Adipocyte (in vitro differentiated cells): ENCODE data around the gene LHX2.

ENCODE experiments used
- DNase-seq: peaks from one replicate; pipeline ENCODE4 v3.0.0-alpha.2; 2015; ENCODE audit warnings: low read depth
- H3K27me3 ChIP-seq: replicated peaks from 2 replicates; pipeline ENCODE4 v1.7.0; 2013; ENCODE audit warnings: mild to moderate bottlenecking, low read length, moderate library complexity; ENCODE audit not compliant: control insufficient read depth, insufficient read depth
- H3K36me3 ChIP-seq: 2 replicates; pipeline ENCODE4 v1.7.0; 2013; ENCODE audit warnings: low read length, mild to moderate bottlenecking, moderate library complexity; ENCODE audit not compliant: control insufficient read depth, insufficient read depth, severe bottlenecking
- H3K4me1 ChIP-seq: 2 replicates; pipeline ENCODE4 v1.7.0; 2013; ENCODE audit warnings: mild to moderate bottlenecking, low read length, moderate library complexity; ENCODE audit not compliant: control insufficient read depth, insufficient read depth
- H3K4me3 ChIP-seq: 2 replicates; pipeline ENCODE4 v1.7.0; 2013; ENCODE audit warnings: mild to moderate bottlenecking, low read length, moderate library complexity
- H3K9ac ChIP-seq: 2 replicates; pipeline ENCODE4 v1.7.0; 2013; ENCODE audit warnings: mild to moderate bottlenecking, low read length, moderate library complexity
- H3K9me3 ChIP-seq: 2 replicates; pipeline ENCODE4 v1.7.0; 2013; ENCODE audit warnings: mild to moderate bottlenecking, low read length, moderate library complexity; ENCODE audit not compliant: control insufficient read depth

Gene LHX2

DNA sequence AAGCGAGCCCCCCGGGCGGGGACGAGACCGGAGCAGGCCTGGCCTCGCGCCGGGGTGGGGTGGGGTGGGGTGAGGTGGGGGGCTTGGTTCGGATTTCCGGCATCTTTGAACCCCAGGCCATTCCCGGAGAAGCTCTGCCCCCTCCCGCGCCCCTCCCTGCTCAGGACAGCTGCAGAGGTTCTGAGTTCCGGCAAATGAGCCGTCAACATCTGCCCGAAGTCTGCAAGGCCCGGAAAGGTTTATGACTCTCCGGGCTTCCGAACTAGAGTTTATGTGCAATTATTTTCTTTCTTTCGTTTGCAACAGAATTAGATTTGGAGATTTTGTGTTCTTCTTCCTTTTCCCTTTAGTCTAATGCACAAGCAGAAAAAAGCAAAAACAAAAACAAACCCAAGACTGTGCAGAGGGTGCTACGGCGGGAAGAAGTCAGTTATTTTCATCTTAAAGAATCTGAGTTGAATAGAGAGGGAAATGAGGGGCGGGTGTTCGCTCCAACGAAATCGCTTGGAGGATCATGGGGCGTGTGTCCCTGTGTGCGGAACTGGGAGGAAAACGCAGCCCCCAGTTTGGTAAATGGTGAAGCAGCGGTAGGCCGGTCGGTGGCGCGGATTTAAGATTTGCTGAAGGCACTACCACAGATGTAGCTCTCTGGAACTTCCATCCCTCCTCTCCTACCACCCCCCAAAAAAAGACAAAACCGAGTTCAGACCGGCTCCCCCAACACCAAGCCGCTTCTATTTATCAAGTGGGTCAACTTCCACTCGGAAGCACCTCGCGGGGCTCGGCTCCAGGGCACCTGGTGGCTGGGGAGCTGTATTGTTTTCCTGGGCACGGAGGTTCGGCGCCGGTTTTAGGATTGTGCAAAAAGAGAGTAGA, 4.8 kb downstream of the LHX2 start:
- peaks cover 71% of the 10 kb centered on the region for H3K27me3 ChIP-seq
- DNase-seq = no peak
- H3K36me3 ChIP-seq = no peaks in the 10 kb centered on the region
- no peak overlapping the region for H3K4me3 ChIP-seq
- H3K4me1 ChIP-seq = peaks cover 4% of the 10 kb centered on the region
- no peak overlapping the region for H3K9ac ChIP-seq
- H3K9me3 ChIP-seq = no peaks in the 10 kb centered on the region

DNA sequence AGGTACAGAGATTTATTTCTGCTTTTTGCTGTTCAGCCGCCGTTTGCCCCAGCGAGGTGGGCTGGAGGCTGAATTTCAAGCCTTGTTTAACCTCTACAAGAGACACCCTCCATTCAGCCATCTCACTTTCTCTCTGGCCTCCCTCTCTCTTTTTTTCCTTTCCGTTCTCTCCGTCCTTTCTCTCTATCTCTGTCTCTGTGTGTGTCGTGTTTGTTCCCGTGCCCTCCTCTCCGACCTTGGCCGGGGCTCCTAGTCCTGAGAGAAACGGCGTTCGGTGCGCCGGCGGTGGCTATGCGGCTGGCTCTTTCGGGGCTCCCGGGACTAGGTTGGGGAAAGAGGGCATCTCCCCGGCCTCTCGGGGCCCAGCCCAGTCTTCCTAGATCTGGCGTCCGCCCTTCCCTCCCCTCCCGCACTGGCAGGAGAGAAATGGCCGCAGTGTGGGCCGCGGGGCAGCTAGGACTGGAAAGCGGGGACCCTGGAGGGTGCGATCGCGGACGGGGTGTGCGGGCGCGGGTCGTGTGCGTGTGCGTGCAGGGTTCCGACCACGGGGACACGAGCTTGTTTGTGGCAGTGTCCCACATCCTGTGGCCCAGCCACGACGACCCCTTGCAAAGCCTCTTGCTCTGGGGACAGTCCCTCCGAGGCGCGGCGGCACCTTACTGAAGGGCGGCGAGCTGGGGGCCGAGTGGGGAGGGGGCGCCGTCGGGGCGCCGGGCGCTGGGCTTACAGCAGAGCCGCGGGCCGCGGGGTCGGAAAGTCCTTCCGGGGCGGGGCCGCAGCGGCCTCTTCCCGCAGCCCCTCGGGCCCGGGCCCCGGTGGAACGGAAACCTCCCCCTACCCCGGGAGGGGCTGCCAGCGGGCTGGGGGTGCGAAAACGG, 5.7 kb downstream of the LHX2 start:
- Histone ChIP-seq H3K36me3 (no peaks in the 10 kb centered on the region), H3K4me3 (no peak overlapping the region), H3K9ac (no peak overlapping the region), H3K4me1 (peaks cover 4% of the 10 kb centered on the region), H3K27me3 (peaks cover 79% of the 10 kb centered on the region), H3K9me3 (no peaks in the 10 kb centered on the region)
- no peak for DNase-seq

DNA sequence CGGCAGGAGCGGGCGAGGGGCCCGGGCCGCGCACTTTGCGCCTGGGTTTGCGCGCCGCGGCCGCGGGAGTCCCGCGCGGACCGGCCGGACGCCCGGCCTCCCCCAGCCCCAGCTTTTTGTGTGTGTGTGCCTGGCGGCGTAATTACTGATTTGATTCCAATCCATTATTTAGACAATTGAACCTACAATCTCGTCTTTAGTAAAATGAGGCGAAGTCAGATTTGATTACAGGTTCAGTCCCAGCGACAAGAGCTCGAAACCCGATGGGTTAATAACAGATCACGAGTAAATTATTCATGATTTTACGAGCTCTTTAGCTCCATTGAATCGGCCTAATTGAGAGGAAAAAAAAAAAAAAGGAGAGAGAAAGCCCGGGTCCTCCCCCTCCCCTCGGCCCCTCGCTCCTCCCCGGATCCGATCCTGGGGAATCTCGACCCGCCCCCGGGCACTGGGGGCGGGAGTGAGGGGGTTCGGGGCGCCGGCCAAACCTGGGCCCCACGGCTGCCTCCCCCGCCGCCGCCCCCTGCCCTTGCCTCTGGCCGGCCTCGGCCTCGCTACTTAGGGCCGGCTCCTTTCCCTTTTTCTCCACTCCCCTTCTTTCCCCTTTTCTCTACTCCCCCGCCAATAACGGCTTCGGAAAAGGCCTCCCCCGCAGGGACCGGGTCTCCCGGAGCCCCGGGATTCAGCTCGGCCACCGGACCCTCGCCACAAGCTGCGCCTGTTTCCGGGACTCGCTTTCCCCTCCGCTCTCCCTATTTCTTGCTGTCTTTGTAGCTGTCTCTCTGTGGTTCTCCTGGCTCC, 6.6 kb downstream of the LHX2 start:
- H3K4me3 ChIP-seq = peak overlapping the region; percentile 47
- peaks cover 84% of the 10 kb centered on the region for H3K27me3 ChIP-seq
- peaks cover 4% of the 10 kb centered on the region for H3K4me1 ChIP-seq
- H3K36me3 ChIP-seq = no peaks in the 10 kb centered on the region
- no peak overlapping the region for H3K9ac ChIP-seq
- no peaks in the 10 kb centered on the region for H3K9me3 ChIP-seq
- DNase-seq = no peak

DNA sequence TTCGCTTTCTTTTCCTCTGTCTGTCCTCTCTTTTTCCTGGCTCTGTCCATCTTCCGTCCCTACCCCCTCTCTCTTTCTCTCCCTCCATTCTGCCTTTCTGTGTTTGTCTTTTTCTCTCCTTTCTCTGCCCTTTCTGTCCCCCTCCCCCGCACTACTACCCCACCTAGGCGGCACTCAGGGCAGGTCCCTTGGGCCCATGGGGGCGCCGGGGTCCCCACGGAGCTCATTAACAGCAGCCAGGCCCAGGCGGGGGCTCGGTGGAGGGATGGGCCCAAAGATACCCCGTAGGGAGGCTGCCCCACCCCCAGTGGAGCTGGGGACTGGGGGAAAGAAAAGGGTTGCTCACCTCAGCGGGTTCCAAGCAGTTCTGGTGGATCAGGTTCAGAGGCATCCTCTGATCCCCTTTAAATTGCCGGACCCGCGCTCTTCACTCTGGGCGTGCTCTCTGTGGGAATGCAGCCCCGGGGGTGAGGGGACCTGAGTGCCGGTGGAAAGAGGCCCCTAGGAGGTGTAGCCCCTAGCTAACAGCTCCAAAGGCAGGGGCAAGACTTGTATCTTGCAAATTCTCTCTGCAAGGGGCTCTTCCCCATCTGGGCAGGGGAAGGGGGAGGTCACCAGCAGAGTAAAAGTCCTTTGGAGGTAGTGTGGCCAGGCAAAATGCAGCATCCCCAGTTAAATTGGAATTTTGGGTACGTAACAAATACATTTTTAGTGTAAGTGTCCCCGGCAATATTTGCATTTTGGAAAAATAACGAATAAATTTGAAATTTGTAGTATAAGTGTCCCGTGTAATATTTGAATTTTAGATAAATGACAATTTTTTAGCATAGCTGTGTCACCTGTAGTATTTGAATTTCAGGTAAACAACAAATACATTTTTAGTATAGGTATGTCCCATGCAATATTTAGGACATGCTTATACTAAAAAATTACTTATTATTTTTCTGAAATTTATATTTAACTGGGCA, 7.4 kb downstream of the LHX2 start:
- Histone ChIP-seq H3K4me3 (peak overlapping the region; percentile 47), H3K9me3 (no peaks in the 10 kb centered on the region), H3K9ac (no peak overlapping the region), H3K36me3 (no peaks in the 10 kb centered on the region), H3K27me3 (peaks cover 88% of the 10 kb centered on the region), H3K4me1 (peaks cover 4% of the 10 kb centered on the region)
- no peak for DNase-seq

DNA sequence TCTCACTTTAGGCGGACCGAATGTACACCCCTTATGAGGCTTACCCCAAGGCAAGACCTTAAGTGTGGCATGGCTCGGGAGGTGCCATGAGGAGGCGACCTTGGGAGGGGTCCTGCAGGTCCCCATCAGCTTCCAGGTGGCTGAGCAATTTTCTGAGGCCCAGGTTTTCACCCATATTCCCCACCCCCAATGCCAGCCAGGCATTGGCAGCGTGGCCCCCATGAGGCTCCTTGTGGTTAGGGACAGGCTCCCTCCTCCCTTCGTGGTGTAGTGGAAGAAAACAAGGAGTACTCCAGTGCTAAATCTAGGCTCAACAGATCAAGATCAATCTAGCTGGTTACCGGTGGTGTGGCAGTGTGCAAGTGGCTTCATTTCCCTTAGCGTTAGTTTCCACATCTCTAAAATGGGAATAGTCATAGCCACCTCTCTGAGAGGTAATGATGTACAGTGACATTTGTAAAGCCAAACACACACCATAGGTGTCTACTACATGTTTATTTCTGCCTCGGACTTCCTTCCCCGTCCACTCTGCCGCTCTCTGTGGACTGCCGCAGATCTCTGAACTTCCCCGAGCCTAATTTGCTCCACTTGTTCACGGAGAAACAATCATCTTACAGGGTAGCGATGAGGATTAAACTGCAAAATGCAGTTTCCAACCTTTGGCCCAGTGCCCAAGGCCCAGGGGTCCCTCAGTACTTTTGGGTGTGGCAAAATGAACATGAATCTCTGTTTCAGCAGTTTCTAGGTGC, 8.4 kb downstream of the LHX2 start:
- Histone ChIP-seq H3K4me3 (no peak overlapping the region), H3K4me1 (peaks cover 4% of the 10 kb centered on the region), H3K27me3 (peaks cover 89% of the 10 kb centered on the region), H3K36me3 (no peaks in the 10 kb centered on the region), H3K9me3 (no peaks in the 10 kb centered on the region), H3K9ac (no peak overlapping the region)
- no peak for DNase-seq

DNA sequence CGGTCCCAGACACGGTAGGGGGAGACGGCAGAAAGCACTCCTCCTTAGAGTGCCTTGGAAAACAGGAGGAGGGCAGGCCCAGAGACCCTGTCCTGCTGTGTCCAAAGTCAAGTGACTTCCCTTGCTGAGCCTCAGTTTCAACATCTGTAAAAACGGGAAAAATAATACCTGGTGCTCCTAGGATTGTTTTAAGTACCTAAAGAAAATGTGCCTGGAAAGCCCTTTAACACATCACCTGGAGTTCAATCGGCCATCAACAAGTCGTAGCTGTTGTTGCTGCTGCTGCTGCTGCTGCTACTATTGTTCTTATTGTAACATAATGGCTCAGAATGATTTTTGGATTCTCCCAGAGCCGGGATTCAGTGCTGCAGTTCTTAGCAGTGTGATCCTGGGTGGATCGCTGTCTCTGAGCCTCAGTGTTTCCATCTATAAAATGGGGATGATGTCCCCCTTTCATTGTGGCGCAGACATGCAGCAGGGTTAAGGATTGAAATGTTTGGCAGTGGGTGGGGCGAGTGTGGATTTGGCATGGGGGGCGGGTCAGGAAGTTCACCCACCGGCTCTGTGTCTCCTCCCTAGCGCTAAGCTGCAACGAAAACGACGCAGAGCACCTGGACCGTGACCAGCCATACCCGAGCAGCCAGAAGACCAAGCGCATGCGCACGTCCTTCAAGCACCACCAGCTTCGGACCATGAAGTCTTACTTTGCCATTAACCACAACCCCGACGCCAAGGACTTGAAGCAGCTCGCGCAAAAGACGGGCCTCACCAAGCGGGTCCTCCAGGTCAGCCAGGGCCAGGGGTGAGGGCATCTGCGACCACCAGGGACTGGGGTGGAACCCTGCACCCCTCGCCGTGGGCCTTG, 9.2 kb downstream of the LHX2 start:
- peaks cover 86% of the 10 kb centered on the region for H3K27me3 ChIP-seq
- H3K9ac ChIP-seq = no peak overlapping the region
- DNase-seq = no peak
- H3K4me1 ChIP-seq = peaks cover 4% of the 10 kb centered on the region
- H3K36me3 ChIP-seq = no peaks in the 10 kb centered on the region
- H3K4me3 ChIP-seq = no peak overlapping the region
- no peaks in the 10 kb centered on the region for H3K9me3 ChIP-seq

DNA sequence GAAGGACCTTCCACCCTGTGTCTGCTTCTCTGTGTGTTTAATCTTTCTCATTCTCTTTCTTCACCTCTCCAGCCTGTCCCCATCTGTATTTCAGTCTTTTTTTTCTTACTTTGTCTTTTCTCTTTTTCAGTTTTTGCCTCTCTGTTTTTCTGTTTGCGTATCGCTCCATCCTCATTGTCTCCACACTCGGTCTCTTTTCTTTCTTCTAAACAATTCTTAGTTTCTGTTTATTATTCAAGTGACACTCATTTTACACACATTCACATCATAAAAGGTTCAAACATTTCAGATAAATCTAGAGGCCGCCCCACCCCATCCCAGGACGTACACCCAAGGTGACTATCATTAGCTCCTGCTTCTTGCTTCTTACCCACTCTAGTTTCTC, 9.8 kb downstream of the LHX2 start:
- Histone ChIP-seq H3K4me3 (no peak overlapping the region), H3K27me3 (peaks cover 85% of the 10 kb centered on the region), H3K9ac (no peak overlapping the region), H3K4me1 (peaks cover 4% of the 10 kb centered on the region), H3K9me3 (no peaks in the 10 kb centered on the region), H3K36me3 (no peaks in the 10 kb centered on the region)
- DNase-seq = no peak

DNA sequence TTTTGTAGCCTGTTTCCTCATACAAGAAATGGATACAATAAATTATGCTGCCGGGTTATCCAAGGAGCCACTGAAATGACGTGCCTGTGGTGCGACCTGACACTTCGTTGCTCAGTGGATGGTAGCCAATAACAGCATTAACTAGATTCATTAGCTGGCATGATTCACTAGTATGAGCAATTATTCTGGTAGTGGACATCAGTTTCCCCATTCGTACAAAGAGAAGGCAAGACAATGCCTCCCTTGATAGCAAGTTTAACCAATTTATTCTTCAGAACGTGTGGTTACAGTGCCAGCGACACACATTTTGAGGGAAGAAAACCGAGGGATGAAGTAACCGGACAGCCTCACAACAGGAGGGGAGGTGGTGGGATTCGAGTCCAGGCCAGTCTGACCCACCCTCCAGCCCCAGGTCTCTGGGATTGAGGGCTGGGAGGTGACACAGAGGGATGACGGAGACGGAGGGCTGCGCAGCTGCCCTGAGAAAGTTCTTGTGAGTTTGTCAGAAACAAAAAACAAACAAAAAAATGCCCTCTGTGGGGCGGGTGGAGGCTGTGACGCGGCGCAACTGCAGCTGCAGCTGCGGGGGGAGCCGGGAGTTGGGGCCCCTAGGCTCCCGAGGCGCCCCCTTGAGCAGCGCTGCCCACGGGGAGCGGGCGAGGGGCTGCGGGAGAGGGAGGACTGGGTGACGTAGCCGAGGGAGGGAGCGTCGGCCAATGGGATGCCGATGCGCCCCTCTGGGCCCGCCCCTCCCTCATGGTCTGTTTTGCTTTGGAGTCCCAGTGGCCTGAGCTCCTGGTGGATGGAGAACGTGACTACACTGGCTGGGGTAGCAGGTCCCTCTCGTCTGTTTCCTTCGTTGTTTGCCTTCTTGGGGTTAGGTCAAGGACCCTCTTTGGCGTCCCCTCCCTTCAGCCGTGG, 10.9 kb downstream of the LHX2 start:
- no peaks in the 10 kb centered on the region for H3K36me3 ChIP-seq
- no peak overlapping the region for H3K4me3 ChIP-seq
- no peaks in the 10 kb centered on the region for H3K4me1 ChIP-seq
- no peak for DNase-seq
- H3K27me3 ChIP-seq = peaks cover 83% of the 10 kb centered on the region
- H3K9ac ChIP-seq = no peak overlapping the region
- no peaks in the 10 kb centered on the region for H3K9me3 ChIP-seq

DNA sequence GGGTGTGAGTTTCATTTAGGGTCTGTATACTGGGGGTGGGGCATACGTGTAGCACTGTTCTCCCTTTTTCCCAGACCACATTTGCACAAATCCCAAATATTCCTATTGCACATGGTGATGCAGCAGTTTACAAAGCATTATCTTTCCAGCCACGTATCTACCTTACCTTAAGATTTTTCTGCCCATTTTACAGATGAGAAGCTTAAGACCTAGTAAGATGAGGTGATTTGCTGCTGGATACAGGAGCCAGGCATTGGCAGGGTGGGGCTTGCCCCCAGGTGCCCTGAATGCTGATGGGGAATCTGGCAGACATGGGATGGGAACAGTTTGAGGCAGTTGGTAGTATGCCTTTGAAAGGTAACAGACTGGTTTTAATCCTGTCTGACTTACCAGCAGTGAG, 12.5 kb downstream of the LHX2 start:
- no peaks in the 10 kb centered on the region for H3K36me3 ChIP-seq
- no peak overlapping the region for H3K4me3 ChIP-seq
- H3K9me3 ChIP-seq = no peaks in the 10 kb centered on the region
- no peaks in the 10 kb centered on the region for H3K4me1 ChIP-seq
- no peak for DNase-seq
- peaks cover 78% of the 10 kb centered on the region for H3K27me3 ChIP-seq
- H3K9ac ChIP-seq = no peak overlapping the region
